Stimulated activated CD4-positive, alpha-beta T cell treated with anti-CD3 and anti-CD28 coated beads, Interleukin-2, amount 100 ng/mL, for 4 hours (primary cell): ENCODE data around the gene TPSG1.
"Not testable (repeated sequence)": the region's sequence is repeated elsewhere in the genome, so short reads cannot be mapped to it uniquely, and the experiment has no call there.

Source experiments
- DNase-seq: peaks from one replicate; pipeline ENCODE4 v3.0.0-alpha.2; 2020; ENCODE audit warnings: low read depth

Gene TPSG1

DNA sequence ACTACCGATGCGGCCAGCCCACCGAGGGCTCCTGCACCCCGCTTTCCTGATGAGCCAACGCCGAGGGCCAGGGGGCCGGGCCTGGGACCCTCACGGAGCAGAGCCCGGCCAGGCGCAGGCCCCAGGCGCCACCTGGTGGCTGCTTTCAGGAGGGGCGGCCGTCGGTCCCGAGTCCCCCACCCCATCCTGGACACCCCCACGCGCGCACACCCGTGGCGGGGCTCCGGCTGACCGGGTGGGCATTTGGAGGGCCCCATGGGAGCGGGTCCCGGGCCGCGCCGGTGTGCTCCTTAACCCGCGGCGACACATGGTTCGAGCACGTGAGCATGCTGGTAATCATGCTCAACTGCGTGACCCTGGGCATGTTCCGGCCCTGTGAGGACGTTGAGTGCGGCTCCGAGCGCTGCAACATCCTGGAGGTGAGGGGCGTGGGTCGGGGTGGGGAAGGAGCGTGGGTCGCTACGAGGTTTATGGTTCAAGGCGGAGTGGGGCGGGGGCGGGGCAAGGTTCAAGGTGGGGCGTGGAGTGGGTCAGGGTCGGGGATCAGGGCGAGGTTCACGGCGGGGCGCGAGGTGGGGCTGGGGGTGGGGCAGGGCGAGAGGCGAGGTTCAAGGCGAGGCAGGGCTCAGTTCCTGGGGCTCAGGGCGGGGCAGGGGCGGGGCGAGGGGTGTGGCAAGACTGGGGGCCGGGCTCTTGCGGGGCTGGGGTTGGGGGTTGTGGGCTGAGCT, 30.2 kb downstream of the TPSG1 start:
- peak; percentile 13 for DNase-seq

DNA sequence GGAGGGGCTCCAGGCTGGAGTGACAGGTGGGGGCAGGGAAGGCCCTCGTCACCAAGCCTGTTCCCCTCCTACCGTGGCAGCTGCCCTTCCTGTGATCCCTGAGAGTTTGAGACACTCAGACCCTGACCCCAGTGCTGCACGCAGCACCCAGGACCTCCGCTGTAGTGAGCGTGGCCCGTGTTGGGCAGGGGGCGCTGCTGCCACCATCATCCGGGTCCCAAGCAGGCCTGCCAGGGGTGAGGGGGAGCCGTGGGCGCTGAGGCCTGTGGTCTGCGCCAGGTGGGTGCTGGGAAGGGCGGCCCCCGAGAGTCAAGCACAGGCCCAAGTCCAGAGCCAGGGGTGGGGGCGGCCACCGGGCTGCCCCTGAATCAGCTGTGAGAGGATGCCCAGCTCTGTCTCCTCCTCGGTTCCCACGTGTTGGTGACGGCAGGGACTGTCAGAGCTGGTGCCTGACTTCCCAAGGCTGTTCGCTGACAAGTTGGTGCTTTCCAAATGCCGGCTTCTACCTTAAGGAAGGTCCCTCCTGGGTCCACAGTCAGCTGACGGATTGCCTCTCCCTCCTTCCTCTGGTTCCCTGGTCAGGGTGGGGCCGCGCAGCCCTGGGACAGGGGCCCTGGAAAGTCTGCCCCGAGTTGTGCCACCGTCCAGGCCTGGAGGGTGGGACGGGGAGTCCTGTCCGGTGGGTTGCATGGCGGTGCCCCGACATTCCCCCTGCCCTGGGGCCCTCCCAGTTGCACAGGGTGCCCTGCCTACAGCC, 31.1 kb downstream of the TPSG1 start:
- DNase-seq = no peak

DNA sequence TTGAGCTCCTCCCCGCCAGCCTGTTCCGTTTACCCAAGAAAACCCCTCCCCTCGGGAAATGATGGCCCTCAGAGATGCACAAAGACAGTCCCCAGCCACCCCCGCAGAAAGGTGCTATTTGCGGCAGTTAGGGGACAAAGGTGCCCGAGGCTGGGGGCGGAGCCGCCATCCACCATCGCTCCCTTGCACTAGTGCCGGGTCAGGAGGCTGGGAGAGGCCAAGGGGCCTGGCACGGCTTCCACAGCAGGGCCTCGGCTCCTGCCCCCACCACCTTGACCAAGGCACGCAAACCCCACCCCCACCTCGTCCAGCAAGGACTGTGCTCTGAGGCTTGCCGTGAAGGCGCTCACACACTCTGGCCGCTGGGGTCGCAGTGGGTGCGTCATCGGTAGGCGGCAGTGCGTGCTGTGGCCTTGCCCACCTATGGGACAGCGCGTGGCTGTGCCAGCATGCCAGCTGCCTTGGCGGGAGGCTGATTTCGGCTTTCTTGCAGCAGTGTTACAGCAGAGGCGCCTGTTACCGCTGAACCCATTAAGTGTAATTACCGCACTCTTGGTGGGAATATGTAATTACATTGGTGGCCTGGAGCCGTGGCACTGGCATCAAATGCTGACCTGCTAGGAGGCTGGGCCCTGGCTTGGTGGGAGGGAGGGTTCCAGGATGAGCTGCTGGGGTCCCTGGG, 31.8 kb downstream of the TPSG1 start:
- DNase-seq = no peak

DNA sequence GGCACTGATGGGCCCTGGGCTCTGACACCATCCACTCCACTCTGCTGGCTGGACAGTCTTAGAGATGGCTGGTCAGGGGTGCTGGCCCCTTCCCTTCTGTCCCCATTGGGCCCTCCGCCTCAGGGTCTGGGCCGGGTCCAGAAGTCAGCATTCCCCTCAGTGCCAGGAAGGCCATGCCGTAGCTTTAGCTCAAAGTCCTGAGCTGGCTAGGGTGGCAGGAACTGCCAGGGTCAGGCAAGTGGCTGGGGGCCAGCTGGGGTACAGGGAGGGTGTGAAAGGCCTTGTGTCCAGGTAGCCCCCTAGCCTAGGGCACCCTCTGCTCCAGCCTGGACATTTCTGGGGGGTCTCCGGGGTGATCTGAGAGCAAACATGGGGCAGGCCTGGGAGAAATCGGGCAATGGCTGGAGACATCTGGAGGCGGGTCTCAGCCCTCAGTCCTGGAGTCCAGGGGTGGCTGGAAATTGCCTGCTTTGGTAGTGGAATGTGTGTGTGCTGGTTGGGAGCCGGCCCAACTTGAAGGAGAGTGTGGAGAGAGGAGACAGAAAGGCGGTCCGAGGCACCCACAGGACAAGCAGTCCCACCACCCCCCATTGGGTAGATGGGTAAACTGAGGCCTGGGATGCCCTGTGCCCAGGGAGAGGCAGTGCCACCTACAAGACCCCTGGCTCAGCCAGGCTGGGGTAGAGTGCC, 32.5 kb downstream of the TPSG1 start:
- no peak for DNase-seq

DNA sequence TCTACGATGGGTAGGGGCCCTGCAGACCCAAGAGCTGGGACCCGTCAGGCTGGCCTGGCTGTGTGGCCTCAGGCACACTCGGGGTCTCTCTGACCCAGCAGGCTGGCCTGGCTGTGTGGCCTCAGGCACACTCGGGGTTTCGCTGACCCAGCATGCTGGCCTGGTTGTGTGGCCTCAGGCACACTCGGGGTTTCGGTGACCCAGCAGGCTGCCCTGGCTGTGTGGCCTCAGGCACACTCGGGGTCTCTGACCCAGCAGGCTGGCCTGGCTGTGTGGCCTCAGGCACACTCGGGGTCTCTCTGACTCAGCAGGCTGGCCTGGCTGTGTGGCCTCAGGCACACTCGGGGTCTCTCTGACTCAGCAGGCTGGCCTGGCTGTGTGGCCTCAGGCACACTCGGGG, 34.3 kb downstream of the TPSG1 start:
- DNase-seq = not testable (repeated sequence)

DNA sequence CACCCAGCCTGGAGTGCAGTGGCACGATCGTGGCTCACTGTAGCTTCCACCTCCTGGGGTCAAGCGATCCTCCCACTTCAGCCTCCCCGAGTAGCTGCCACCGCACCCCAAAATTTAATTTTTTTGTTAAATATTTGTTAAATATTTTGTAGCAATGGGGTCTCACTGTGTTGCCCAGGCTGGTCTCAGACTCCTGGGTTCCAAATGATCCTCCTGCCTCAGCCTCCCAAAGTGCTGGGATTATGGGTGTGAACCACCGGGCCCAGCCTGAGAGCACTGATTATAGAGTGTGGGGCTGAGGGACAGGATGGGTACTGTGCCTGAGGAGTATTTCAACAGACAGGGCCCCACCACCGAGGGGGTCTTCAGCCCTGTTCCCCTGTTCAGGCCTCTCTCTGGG, 35.6 kb downstream of the TPSG1 start:
- DNase-seq = no peak

DNA sequence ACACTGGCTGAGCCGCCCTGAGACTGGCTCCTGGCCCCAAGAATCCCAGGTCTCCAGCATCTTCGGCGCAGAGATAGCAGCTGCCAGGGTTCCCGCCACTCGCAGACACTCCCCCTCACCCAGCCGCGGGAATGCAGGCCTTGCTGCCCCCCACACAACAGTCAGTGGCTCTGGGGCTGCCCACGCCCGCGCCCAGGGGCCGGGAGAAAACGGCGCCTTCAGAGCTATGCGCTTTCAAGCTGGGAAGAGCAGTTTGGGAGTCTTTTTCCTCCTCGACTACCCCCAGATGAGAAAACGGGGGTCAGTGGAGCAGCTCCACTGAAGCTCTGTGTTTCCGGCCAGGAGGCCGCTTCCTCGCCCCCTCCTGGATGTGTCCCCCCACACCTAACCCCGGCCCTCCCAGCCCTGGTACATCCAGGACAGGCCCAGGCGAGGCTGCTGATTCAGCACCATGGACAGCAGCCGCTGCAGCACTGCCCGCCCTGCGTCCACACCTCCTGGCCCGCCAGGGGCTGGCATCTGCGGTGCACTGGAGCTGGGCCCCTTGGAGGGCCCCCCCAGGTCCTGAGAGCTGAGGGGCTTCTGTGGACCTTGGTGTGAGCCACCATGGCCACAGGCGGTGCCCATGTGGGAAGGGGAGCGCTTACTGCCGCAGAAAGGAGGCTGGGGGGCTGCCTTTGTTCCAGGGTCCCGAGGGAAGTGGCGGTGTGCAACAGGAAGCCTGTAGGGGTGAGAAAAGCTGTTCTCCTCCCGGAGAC, 36.5 kb downstream of the TPSG1 start:
- DNase-seq = peak; percentile 8

DNA sequence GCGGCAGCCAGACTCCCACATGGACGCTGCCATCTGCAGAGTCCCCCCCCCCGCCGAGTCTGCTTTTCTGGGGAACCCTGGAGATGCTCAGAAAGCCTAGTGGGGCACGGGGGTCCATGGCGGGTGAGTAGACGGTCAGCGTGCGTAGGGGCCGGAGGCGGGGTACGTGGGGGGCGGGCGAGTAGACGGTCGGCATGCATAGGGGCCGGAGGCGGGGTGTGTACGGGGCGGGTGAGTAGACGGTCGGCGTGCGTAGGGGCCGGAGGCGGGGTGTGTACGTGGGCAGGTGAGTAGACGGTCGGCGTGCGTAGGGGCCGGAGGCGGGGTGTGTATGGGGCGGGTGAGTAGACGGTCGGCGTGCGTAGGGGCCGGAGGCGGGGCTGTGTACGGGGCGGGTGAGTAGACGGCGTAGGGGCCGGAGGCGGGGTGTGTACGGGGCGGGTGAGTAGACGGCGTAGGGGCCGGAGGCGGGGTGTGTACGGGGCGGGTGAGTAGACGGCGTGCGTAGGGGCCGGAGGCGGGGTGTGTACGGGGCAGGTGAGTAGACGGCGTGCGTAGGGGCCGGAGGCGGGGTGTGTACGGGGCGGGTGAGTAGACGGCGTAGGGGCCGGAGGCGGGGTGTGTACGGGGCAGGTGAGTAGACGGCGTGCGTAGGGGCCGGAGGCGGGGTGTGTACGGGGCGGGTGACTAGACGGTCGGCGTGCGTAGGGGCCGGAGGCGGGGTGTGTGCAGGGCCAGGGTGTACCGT, 39.4 kb downstream of the TPSG1 start:
- DNase-seq = not testable (repeated sequence)

DNA sequence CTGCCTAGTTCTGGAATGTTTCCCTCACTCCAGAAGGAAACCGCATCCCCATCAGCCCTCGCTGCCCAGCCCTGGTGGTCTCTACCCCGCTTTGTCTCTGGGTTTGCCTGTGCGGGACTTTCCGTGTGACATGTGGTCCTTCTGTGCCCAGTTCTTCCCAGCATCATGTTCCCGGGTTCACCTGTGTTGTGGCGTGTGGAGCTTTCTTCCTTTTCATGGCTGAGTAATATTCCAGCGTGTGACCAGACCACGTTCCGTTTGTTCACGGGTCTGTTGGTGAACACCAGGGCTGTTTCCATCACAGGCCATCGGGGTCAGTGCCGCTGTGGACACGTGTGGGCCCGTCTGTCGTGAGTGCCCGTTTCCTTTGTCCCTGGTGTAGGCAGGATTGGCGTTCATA, 40.1 kb downstream of the TPSG1 start:
- no peak for DNase-seq

DNA sequence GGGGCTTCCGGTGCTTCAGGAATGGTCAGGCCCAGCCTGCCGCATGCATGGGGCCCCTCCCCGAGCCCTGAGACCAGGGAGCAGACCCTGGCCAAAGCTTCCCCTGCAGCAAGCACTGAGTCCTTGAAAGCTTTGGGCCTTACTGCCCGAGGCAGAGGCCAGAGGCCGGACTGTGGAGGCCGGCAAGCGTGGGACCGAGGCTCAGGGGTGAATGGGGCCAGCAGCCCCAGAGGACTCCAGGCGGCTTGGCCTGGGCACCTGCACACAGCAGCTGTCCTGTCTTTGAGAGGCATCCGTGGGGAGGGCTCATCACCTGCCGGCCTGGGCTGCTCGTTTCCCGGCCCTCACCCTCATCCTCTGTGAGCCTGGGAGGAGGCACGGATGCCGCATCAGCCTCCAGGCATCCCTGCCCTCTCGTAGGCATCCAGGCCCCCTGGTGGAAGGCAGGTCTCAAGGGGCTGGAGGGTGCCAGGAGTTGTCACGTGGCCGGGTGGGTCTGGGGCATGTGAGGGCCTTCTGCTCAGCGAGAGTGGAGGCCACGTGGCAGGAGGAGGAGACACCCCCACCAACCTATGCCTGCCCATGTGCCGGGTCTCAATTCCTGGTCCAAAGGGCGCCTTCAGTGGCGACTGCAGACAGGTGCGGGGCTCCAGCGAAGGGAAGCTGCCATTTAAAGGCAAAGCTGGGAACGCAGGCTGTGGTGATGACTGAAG, 40.8 kb downstream of the TPSG1 start:
- DNase-seq = no peak

DNA sequence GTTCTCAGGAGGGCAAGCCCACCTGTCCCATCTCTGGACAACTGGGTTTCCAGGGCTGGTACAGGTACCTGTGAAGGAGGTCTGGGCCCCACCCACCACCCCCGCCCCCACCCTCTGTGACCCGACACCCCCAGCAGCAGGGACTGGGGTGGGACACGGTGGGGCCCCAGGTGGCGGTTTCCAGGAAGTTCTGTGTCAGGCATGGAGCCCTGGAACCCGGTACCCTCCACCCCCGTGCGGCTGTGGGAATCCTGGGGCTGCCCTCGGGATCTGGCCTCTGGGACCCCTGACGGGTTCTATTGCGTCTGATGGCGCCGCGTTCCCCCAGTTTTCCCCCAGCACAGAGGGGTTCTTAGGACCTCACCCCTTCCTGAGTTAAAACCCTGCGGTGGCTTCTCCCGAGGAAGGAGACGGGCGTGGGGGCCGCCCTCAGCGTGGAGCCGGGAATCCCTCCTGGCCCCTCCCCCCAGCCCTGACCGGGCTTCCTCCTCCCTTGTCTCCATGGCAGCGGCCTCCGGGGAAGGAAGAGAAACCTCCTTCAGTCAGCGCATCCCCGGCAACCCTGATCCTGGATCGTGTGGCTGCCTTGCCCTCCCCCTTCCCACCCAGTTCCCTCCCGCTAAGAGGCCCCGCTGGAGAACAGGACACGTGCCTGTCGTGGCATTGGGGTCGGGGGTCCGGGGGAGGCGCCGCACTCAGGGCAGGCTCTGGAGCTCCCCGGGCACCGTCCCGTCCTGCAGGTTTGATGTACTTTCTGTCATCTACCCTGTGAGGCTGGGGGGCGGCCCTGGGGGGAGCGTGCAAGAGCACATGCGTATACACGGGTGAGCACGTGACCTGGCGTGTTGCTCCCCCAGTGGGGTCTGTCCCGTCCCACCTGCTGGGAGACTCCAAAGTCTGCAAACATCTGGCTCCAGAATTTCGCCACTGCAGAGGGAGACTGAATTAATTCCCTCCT, 41.8 kb downstream of the TPSG1 start:
- no peak for DNase-seq

DNA sequence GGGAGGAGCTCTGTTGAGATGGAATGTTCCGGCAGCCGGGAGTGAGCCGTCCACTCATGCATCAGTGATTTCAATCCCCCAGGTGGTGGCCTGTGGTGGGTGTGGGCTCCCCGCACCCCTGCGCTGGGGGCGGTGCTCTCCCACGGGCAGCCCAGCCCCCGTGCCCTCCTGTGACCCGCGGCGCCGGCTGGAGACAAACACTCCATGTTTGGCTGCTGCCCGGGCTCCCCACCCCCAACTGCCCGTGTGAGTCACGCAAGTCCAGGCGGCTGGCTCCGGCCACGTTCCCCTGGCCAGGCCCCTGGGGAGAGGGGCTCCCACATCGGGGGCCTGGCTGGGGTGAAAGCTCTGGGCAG, 42.8 kb downstream of the TPSG1 start:
- DNase-seq = no peak

DNA sequence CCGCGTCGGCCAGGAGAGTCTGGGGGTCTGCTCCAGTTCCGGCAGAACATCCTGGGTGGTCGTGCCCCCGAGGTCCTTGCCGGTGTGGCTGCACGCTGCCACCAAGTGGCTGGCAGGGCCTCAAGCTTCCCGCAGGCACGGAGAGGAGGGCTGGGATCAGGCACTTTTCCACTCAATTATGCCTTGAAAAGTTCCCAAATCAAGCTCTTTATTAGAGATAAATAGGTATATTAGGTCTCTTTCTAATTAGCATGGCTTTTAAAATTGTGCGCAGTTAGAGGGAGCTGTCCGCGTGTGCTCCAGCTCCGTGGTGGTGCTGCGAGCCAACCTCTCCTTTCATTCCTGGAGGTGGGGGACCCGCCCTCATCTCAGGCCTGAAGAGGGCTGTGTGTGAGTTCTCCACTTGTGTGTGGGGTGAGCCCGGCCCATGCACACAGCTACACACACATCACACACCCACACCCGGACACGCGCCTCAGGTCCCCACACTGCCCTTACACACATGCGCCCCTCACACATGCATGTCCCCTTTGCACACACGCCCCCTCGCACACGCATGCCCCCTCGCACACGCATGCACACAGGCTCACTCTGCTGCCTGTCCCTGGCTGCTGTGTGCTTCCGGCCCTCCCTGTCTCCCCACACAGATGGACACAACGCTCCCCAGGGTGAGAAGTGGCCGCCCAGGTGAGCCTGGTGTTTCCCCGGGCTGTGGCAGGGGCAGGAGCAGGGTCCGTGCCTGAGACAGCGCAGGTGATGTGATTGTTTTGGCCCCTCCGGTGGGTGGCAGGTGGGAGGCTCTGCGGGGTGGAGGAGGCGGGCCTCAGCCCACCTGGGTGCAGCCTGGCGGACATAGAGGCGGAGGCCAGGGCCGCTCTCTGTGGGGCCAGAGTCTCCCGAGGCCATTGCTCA, 43.4 kb downstream of the TPSG1 start:
- DNase-seq = no peak

DNA sequence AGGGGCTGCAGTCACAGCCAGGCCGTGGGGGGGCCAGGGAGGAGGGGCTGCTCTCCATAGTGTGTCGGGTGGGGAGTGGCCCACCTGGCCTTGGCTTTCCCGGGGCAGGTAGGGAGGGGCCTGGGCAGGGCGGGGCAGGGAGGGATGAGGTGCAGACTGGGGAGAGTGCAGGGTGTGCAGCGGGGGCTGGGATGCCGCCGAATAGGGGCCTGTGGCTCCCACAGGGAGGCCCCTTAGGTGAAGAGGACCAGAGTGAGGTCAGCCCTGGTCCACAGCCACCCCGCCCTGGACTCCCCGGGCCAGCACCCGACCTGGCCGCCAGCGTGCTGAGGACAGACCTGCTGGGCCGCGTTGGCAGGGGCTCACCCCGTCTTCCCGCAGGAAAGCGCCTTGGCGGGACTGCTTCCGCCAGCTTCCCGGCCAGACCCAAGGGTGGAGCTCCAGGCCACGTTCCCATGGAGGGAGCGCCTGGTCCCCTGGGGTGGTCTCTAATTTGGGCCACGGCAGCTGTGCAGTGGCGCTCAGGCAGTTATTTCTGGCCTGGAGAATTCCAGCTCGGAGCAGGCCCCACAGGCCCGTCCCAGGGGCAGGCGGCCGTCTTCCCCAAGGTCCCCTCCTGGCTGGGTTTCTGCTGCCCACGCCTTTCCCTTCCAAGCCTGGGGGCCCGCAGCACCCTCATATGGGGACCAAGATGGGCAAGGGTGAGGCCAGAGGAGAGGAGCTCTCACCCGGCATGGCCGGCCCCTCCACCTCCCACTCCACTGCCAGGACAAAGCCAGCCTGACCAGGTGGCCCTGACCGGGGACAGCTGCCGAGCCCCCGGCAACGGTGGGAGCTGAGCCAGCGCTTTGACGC, 44.3 kb downstream of the TPSG1 start:
- no peak for DNase-seq

DNA sequence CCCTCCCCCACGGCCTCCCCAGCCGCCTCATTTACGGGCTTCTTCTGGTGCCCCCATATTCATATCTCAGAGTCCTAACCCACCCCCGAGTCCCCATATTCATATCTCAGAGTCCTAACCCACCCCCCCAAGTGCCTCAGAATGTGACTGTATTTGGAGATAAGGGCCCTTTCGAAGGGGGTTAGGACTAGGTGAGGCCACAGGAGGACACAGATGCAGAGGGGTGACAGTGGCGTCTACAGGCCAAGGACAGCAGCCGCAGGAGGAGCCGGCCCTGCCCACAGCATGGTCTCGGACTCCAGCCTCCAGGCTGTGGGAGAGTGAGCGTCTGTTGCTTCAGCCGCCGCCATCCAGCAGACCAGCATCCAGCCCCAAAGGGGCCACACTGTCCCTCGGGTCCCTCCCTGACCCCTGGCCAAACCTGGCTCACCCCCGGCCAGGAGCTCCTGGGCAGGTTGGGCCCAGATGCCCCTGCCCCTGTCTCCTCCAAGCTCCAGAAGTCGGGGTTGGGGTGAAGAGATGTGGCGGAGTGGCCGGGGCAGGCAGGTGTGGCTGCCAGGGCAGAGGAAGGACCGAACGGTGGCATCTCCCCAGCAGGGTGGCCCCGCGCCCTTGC, 46.7 kb downstream of the TPSG1 start:
- DNase-seq = no peak

DNA sequence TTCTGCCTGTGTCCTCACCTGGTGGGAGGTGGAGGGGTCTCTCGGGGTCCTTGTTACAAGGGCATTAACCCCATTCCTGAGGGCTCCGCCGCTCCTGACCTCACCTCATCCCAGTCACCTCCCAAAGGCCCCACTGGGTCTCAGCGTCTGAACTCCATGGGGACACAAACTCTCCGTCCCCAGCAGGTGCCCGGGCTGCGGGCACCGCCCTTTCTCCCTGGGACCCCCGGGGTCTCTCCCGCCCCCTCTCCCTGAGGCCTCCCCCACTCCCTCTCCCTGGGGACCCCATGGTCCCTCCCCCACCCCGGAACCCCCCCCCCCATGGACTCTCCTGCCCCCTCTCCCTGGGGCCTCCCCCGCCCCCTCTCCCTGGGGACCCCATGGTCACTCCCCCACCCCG, 47.3 kb downstream of the TPSG1 start:
- no peak for DNase-seq

DNA sequence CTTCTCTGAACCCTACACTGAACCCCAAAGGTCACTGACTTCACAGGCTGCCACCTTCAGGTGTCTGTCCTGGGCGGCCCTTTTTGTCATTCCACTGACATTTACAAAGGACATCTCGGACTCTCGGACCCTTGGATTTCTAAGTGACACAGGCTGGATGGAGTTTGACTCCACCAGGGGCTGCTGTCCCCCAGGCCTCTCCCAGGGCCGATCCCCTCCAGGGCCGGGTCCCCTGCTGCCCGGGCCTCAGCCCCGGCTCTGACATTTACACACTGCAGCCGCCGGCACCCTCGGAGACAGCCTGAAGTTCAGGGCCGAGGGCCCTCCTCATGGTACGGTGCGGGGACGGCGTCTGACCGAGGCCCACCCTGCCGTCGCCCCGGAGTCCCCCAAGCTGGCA, 48.0 kb downstream of the TPSG1 start:
- no peak for DNase-seq
